OCI-LY1 (cell line): Measurements from ENCODE around the gene EIF4E1B.

Experiments
- H2AFZ ChIP-seq: fragments of 200-600 bp; sonication (generic), shearing (Covaris generic); 2 replicates; pipeline ENCODE4 v1.6.0; 2014; ENCODE audit warnings: antibody characterized with exemption, mild to moderate bottlenecking, low read length
- H3F3A ChIP-seq: fragments of 200-600 bp; sonication (generic), shearing (Covaris generic); 2 replicates; pipeline ENCODE4 v1.6.0; 2014; ENCODE audit warnings: mild to moderate bottlenecking, antibody characterized with exemption, low read length, moderate library complexity; ENCODE audit not compliant: insufficient read depth
- H3K27ac ChIP-seq: fragments of 200-600 bp; sonication (generic); 2 replicates; pipeline ENCODE4 v1.5.1; 2014; ENCODE audit warnings: low read length, mixed run types, mild to moderate bottlenecking, low read depth; ENCODE audit not compliant: poor library complexity, severe bottlenecking
- H3K27me3 ChIP-seq: fragments of 200-600 bp; sonication (generic); 2 replicates; pipeline ENCODE4 v1.6.0; 2014; ENCODE audit warnings: antibody characterized with exemption, mild to moderate bottlenecking, low read length, moderate library complexity; ENCODE audit not compliant: insufficient read depth
- H3K36me3 ChIP-seq: fragments of 200-600 bp; sonication (generic); 2 replicates; pipeline ENCODE4 v1.6.1; 2014; ENCODE audit warnings: mild to moderate bottlenecking, antibody characterized with exemption, low read length, moderate library complexity, mixed read lengths; ENCODE audit not compliant: insufficient read depth
- H3K4me1 ChIP-seq: fragments of 200-600 bp; sonication (generic); 2 replicates; pipeline ENCODE4 v1.5.1; 2014; ENCODE audit warnings: mild to moderate bottlenecking, low read length, moderate library complexity; ENCODE audit not compliant: insufficient read depth, severe bottlenecking
- H3K4me2 ChIP-seq: fragments of 200-600 bp; sonication (generic), shearing (Covaris generic); 2 replicates; pipeline ENCODE4 v1.6.1; 2014; ENCODE audit warnings: low read length
- H3K4me3 ChIP-seq: fragments of 200-600 bp; sonication (generic); 2 replicates; pipeline ENCODE4 v1.5.1; 2014; ENCODE audit warnings: low read length, low read depth, mild to moderate bottlenecking, mixed read lengths; ENCODE audit not compliant: poor library complexity, severe bottlenecking
- H3K79me2 ChIP-seq: fragments of 200-600 bp; shearing (Covaris generic); 2 replicates; pipeline ENCODE4 v1.6.1; 2016; ENCODE audit warnings: mixed run types, low read length, mixed read lengths; ENCODE audit not compliant: insufficient read depth
- H3K9ac ChIP-seq: fragments of 200-600 bp; sonication (generic), shearing (Covaris generic); 2 replicates; pipeline ENCODE4 v1.6.1; 2014; ENCODE audit warnings: mild to moderate bottlenecking, low read length, mixed read lengths
- H3K9me2 ChIP-seq: fragments of 200-600 bp; sonication (generic), shearing (Covaris generic); 2 replicates; pipeline ENCODE4 v1.6.1; 2014; ENCODE audit warnings: low read depth, mild to moderate bottlenecking, low read length, mixed read lengths
- H3K9me3 ChIP-seq: fragments of 200-600 bp; shearing (Covaris generic); 2 replicates; pipeline ENCODE4 v1.6.1; 2014; ENCODE audit warnings: low read length, mixed read lengths
- H4K20me1 ChIP-seq: fragments of 200-600 bp; sonication (generic), shearing (Covaris generic); 2 replicates; pipeline ENCODE4 v1.6.0; 2016; ENCODE audit warnings: mild to moderate bottlenecking, low read length; ENCODE audit not compliant: insufficient read depth
- EZH2 ChIP-seq: fragments of 200-600 bp; sonication (generic), shearing (Covaris generic); IDR thresholded peaks from 2 replicates; pipeline ENCODE4 v1.8.0; 2017; ENCODE audit warnings: borderline replicate concordance, mixed run types, mild to moderate bottlenecking, antibody characterized with exemption, low read length, moderate library complexity, mixed read lengths
- TF ChIP-seq, protein P1 (sequence below): fragments of 200-600 bp; sonication (generic), shearing (Covaris generic); IDR thresholded peaks from 2 replicates; pipeline ENCODE4 v1.5.1; 2017; ENCODE audit warnings: mild to moderate bottlenecking, antibody characterized with exemption, low read length, moderate library complexity, mixed read lengths

Gene EIF4E1B

DNA sequence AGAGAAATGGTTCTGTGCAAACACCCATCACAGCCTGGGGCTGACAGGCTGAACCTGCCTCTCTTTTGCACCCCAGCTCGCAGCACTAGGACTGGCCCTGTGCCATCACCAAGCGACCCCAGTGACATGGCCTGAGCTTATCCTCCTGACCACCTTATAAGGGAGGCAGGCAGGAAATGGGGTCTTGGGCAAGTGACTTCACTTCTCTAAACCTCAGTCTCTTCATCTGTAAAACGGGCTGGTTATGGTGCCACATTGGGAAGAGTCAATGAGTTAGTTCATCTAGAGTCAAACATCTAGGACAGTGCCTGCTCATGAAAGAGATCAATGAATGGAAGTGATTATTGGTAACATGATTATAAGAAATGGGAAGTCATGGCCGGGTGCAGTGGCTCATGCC, 6.3 kb upstream of the EIF4E1B start:
- TF ChIP-seq, protein P1, sequence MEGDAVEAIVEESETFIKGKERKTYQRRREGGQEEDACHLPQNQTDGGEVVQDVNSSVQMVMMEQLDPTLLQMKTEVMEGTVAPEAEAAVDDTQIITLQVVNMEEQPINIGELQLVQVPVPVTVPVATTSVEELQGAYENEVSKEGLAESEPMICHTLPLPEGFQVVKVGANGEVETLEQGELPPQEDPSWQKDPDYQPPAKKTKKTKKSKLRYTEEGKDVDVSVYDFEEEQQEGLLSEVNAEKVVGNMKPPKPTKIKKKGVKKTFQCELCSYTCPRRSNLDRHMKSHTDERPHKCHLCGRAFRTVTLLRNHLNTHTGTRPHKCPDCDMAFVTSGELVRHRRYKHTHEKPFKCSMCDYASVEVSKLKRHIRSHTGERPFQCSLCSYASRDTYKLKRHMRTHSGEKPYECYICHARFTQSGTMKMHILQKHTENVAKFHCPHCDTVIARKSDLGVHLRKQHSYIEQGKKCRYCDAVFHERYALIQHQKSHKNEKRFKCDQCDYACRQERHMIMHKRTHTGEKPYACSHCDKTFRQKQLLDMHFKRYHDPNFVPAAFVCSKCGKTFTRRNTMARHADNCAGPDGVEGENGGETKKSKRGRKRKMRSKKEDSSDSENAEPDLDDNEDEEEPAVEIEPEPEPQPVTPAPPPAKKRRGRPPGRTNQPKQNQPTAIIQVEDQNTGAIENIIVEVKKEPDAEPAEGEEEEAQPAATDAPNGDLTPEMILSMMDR, result no peak
- no peak for TF ChIP-seq EZH2
- H3K27me3 ChIP-seq, result no peaks in the 10 kb centered on the region; the same call in 1 of the 2 replicates

DNA sequence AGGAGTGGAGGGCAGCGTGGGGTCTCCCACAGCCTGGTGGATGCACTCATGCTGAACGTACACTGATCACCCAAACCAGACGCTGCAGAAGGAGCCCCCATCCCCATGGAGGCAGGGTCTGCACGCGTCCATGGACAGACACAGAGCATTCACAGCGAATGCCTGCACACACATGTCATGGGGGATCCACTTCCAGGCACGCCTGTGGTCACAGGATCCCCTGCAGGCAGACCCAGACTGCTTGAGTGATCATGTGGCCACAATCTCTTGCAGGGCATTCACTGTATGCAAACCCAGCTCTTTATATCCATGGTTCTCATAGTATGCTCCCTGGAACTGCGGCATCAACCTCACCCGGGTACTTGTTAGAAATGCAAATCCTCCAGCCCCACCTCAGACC, 5.5 kb upstream of the EIF4E1B start:
- no peak overlapping the region for H3K4me2 ChIP-seq
- H3K36me3 ChIP-seq, result no peaks in the 10 kb centered on the region
- no peak overlapping the region for H2AFZ ChIP-seq
- H3K4me1 ChIP-seq, result peaks cover 7% of the 10 kb centered on the region
- H3K9ac ChIP-seq, result no peak overlapping the region
- no peaks in the 10 kb centered on the region for H3K9me3 ChIP-seq
- H3K27ac ChIP-seq, result no peak overlapping the region
- peaks cover 4% of the 10 kb centered on the region; the same call in 1 of the 2 replicates for H3K27me3 ChIP-seq
- H3K4me3 ChIP-seq, result no peak overlapping the region
- H4K20me1 ChIP-seq, result no peaks in the 10 kb centered on the region
- H3K79me2 ChIP-seq, result no peaks in the 10 kb centered on the region
- TF ChIP-seq, protein P1, result no peak
- TF ChIP-seq EZH2, result no peak
- H3F3A ChIP-seq, result no peaks in the 10 kb centered on the region
- no peaks in the 10 kb centered on the region for H3K9me2 ChIP-seq

More for the DNA sequence above, 6.3 kb upstream of the EIF4E1B start:
- Histone ChIP-seq H3K4me1 (no peaks in the 10 kb centered on the region), H3K27ac (no peak overlapping the region), H3K36me3 (no peaks in the 10 kb centered on the region), H4K20me1 (no peaks in the 10 kb centered on the region), H2AFZ (no peak overlapping the region), H3K79me2 (no peaks in the 10 kb centered on the region), H3F3A (no peaks in the 10 kb centered on the region), H3K9me2 (no peaks in the 10 kb centered on the region), H3K9ac (no peak overlapping the region), H3K9me3 (no peaks in the 10 kb centered on the region), H3K4me2 (no peak overlapping the region), H3K4me3 (no peak overlapping the region)

DNA sequence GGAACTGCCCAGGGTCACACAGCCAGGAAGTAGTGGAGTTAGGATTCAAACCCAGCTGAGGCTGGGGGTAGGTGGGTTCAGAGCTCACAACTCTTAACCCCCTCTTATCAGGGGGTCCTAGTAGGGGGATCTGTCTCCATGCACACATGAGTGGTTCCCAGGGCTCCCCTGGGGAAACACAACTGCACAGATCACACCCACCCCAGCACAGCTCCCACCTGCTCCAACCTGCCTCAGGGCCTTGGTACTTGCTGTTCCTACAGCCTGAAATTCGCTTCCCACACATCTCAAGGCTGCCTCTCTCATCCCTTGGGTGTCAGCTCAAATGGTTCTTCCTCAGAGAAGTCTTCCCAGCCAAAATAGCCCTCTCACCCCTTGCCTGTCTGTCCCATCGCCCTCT, 5.0 kb upstream of the EIF4E1B start:
- H3K4me2 ChIP-seq, result no peak overlapping the region

More for the DNA sequence above, 5.0 kb upstream of the EIF4E1B start:
- Histone ChIP-seq H3K36me3 (no peaks in the 10 kb centered on the region), H3K9me3 (no peaks in the 10 kb centered on the region), H3K4me1 (peaks cover 11% of the 10 kb centered on the region), H3K9me2 (no peaks in the 10 kb centered on the region), H4K20me1 (no peaks in the 10 kb centered on the region), H2AFZ (no peak overlapping the region), H3K4me3 (no peak overlapping the region), H3K79me2 (no peaks in the 10 kb centered on the region), H3K9ac (no peak overlapping the region), H3F3A (no peaks in the 10 kb centered on the region), H3K27me3 (peaks cover 4% of the 10 kb centered on the region; the same call in 1 of the 2 replicates), H3K27ac (no peak overlapping the region)
- TF ChIP-seq EZH2, result no peak
- TF ChIP-seq, protein P1, result no peak
